Fibroblast of mammary gland (primary cell): Measurements from ENCODE around the gene NFATC1.

Experiments
- DNase-seq: peaks from one replicate; pipeline ENCODE4 v3.0.0-alpha.2; 2010; ENCODE audit warnings: low read depth
- H3K4me3 ChIP-seq: 2 replicates; pipeline ENCODE4 v1.5.1; 2011; ENCODE audit warnings: low read depth, mild to moderate bottlenecking, low read length, moderate library complexity; ENCODE audit not compliant: control insufficient read depth
- TF ChIP-seq, protein P1 (sequence below): conservative IDR thresholded peaks from 2 replicates; pipeline ENCODE4 v1.5.1; 2011; ENCODE audit warnings: low read depth, low read length, inconsistent platforms; ENCODE audit not compliant: control insufficient read depth, insufficient read depth

Gene NFATC1

DNA sequence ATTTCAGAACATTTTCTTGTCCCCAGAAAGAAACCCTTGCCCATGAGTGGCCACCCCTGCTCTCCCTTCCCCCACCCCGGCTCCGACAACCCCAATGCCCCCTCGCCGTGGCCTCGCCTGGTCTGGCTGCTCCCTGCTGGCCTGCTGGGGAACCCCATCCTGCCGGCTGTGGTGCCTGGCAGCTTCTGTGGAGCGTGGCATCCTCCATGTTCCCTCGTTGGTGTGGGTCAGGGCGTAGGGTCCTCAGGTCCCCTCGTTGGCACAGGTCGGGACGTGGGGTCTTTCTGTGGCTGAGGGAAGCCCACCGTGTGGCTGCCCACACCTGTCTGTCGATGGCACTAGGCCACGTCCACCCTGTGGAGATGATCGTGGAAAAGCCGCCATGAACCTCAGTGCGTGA, 61.9 kb downstream of the NFATC1 start:
- TF ChIP-seq, protein P1, sequence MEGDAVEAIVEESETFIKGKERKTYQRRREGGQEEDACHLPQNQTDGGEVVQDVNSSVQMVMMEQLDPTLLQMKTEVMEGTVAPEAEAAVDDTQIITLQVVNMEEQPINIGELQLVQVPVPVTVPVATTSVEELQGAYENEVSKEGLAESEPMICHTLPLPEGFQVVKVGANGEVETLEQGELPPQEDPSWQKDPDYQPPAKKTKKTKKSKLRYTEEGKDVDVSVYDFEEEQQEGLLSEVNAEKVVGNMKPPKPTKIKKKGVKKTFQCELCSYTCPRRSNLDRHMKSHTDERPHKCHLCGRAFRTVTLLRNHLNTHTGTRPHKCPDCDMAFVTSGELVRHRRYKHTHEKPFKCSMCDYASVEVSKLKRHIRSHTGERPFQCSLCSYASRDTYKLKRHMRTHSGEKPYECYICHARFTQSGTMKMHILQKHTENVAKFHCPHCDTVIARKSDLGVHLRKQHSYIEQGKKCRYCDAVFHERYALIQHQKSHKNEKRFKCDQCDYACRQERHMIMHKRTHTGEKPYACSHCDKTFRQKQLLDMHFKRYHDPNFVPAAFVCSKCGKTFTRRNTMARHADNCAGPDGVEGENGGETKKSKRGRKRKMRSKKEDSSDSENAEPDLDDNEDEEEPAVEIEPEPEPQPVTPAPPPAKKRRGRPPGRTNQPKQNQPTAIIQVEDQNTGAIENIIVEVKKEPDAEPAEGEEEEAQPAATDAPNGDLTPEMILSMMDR = no peak
- DNase-seq = no peak
- H3K4me3 ChIP-seq = no peak overlapping the region

DNA sequence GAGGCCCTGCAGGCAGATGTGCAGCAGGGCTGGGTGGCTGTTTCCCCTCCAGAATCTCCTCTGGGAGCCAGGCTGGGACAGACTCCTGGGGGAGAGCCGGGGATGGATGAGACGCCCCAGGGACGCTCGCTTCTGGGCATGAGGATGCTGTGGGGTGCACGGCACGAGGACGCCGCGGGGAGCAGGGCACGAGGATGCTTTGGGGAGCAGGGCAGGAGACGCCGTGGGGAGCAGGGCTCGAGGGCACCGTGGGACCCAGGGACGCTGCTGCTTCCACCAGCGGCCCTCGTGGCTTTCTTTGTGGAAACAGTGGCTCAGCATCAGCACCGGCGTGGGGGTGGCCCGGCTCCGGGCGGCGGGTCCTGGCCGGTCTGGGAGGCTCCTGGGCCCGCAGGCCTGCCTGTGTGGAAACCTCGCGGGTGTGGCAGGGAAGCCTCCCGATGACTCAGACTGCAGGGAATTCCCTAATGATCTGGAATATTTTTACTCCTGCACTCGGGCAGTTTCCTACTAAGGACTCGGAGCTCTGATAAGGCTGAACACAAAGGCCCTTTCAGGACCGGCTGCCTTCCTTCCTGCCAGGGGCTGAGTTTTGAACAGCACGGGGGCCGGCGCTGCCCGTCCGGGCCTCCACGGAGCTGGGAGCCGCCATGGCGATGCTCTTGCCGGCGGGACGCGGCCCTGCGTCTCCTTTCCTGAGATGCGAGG, 62.6 kb downstream of the NFATC1 start:
- TF ChIP-seq, protein P1 = no peak
- peak; percentile 81 for DNase-seq
- H3K4me3 ChIP-seq = peak overlapping the region; percentile 2

DNA sequence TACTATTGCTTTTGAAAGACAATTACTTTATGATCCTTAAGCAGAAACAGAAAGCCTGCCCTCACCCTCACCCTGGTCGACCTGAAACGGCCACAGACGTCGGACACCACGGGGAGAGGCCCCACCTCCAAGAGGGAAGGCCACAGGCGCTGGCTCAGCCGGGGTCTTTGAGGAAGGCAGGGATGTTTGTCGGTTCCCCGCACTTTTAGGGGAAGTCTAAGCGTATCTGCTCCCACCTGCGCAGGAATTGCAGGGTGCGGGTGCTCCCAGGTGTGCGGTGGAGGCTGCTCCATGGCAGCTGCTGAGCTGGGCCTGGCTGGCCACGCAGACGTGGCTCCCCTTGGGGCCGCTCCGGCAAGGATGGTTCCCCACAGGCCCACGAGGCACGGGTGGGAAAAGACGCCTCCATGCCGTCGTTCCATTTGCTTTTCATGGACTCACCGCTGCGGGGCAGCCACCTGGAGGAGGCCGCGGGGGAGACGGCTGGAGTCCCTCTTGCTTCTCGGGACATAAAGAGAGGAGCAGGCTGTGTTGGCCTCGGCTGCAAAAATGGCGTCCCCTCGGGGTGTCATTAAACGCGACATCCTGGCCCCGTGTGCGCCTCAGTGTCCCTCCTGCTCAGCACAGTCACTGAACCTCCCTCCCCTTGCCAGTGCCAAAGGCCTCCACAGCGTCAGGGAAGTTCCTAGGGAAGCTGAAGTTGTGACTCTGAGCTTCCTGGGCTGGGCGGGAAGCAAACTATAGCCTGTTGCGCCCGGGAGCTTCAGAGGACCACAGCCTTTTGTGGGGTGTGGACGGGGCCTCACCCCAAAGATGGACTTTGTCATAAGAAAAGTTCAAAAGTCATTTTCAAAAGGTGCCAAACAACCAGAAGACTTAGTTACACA, 63.4 kb downstream of the NFATC1 start:
- DNase-seq = no peak
- no peak overlapping the region for H3K4me3 ChIP-seq
- TF ChIP-seq, protein P1 = no peak

DNA sequence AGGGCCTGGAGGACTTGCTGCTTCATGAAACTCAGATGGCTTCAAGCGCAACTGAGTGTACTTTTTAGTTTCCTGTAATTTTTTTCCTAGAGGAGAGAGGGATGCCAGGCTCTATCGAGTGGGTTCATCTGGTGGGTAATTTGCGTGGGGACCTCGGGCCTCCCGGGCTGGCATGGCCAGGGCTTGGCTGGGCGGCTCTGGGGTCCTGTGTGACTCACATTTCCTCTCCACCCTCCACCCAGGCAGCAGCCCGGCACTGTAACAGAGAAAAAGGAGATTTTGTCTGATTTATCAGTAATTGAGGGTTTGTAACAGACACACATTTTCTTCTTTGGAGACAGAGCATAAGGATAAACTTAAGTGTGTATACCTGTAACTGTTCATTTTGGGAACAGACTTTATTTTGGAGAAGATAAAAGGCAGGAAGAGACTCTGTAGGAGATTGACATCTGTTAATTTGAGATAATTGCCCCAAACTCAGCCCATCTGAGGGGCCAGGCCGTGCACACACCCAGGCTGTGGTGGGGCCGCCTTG, 64.3 kb downstream of the NFATC1 start:
- DNase-seq = no peak
- no peak overlapping the region for H3K4me3 ChIP-seq
- TF ChIP-seq, protein P1 = no peak

DNA sequence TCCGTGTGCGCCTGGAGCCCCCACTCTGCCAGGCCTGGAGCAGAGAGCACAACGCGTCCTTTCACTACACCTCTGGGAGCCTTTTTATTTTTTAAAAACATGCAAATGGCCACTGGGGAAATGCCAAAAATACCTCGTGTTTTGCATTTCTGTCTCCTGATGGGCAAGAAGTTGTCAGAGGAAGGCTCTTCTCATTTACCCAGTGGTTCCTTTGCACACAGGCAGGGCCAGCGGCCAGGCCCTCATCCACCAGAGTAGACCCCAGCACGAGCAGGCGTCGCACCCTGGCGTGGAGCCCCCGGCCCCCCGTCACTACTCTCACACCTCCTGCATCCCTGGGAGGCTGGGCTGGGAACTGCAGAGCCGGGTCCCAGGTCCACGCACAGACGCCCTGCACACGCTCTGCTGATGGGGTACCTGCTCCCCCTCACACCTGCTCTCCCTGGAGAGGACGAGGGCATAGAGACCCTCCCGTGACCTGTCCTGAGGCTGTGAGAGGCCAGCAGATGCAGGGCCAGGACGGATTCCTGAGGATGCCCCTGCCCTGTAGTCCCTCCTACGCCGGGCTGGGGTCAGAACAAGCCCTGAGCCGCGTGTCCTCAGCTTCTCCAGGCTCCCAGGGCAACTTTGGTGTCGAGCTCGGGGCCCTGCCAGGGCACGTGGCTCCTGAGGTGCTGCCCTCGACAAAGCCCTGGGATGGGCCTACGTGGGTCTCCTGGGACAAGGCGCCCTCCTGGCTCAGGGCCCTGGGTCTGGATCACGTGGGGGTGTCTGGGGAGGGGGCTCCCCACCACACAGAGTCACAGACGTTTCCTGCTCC, 65.0 kb downstream of the NFATC1 start:
- H3K4me3 ChIP-seq = no peak overlapping the region
- no peak for DNase-seq
- TF ChIP-seq, protein P1 = no peak

DNA sequence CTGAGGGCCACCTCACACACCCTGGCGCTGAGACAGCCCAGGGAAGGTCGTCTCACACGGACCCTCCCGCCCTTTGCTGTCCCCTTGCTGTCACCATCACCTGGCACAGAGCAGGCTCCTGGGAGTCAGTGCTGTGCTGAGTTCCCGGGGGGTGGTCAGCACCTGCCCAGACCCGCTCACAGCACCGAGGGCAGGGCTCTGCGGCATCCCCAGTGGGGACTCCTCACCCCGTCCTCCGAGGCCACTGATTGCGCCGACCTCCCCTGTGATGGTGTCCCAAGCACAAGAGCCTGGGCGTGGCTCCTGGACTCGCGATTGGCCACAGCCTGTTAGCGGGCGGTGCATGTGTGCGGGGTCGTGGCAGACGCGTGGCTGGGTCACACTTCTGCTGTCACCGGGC, 65.9 kb downstream of the NFATC1 start:
- no peak overlapping the region for H3K4me3 ChIP-seq
- TF ChIP-seq, protein P1 = no peak
- DNase-seq = no peak
